Measurements from ENCODE around the gene SCRN1. TPM values are rescaled to one million over a fixed set of nuclear protein-coding genes. Genes with fewer than 3 reads are reported as not detected.

The SCRN1 gene
- total RNA-seq, 1 donor from 2014 or later: 95.5 TPM

GRCh38 chr7:29886827-29887226 lies 102.8 kb downstream of the SCRN1 start:
- DNase-seq: no peak

- no peak for DNase-seq
These were observed 104.0 kb downstream of the SCRN1 start for GRCh38 chr7:29885626-29886025.

- peak; percentile 12 for DNase-seq
These were observed 105.0 kb downstream of the SCRN1 start for GRCh38 chr7:29884399-29885272.

- no peak for DNase-seq
These were observed 105.9 kb downstream of the SCRN1 start for GRCh38 chr7:29883462-29884398.

GRCh38 chr7:29882481-29882880 lies 107.1 kb downstream of the SCRN1 start:
- DNase-seq: no peak

- DNase-seq: no peak
These were observed 107.9 kb downstream of the SCRN1 start for GRCh38 chr7:29881724-29882123.

GRCh38 chr7:29879609-29880008 lies 110.0 kb downstream of the SCRN1 start:
- DNase-seq: no peak

GRCh38 chr7:29878081-29878688 lies 111.4 kb downstream of the SCRN1 start:
- peak; percentile 73 for DNase-seq

- peak; percentile 28 for DNase-seq
These were observed 112.4 kb downstream of the SCRN1 start for GRCh38 chr7:29877196-29877595.

- no peak for DNase-seq
These were observed 113.9 kb downstream of the SCRN1 start for GRCh38 chr7:29875741-29876140.

- no peak for DNase-seq
These were observed 115.8 kb downstream of the SCRN1 start for GRCh38 chr7:29873644-29874294.

- DNase-seq: peak; percentile 26
These were observed 117.7 kb downstream of the SCRN1 start for GRCh38 chr7:29871787-29872398.

Other genes starting within 250 kb of the SCRN1 start
- gene WIPF3, start 183.3 kb downstream of the SCRN1 start, total RNA-seq: 0.17 TPM in 1 of 2 replicates, not detected in the other
- gene FKBP14, start 36.9 kb upstream of the SCRN1 start, total RNA-seq: 15.5 and 18.2 TPM in 2 replicates
- 19.1 and 22.8 TPM in 2 replicates for gene PLEKHA8, start 38.6 kb upstream of the SCRN1 start, total RNA-seq
- gene MTURN, start 145.2 kb upstream of the SCRN1 start, total RNA-seq: 11.4 and 13.9 TPM in 2 replicates

Measured in dermis blood vessel endothelial cell (primary cell).